Activated T-cell treated with anti-CD3 and anti-CD28 coated beads, Interleukin-2, amount 50 U/mL, for 72 hours (primary cell): ENCODE measurements around the gene KCMF1. TPM values are rescaled to one million over a fixed set of nuclear protein-coding genes. Genes with fewer than 3 reads are reported as not detected.
A peak's percentile ranks its signal among the peaks of the same experiment; 100 is the strongest.

ENCODE experiments used
- ATAC-seq, 2 donors: fragments of 150-1000 bp; cut with Tn5 transposase; replicated peaks in 1 of 2; 2 replicates each; pipeline ENCODE4 v1.10.0; 2021; ENCODE audit warnings: moderate library complexity in 2 of 2, mild to moderate bottlenecking in 1 of 2
- DNase-seq, 2 donors: peaks; one replicate each; pipeline ENCODE4 v3.0.0; 2021 to 2022; ENCODE audit warnings: mixed read lengths in 1 of 2
- H3K27ac Mint-ChIP-seq: one replicate; pipeline ENCODE4 v1.8.0; 2022; ENCODE audit warnings: mild to moderate bottlenecking, moderate library complexity, mixed read lengths
- H3K27me3 Mint-ChIP-seq: one replicate; pipeline ENCODE4 v1.8.0; 2022; ENCODE audit warnings: low read depth, mixed read lengths
- H3K36me3 Mint-ChIP-seq, 2 donors: one replicate each; pipeline ENCODE4 v1.8.0; 2022; ENCODE audit warnings: mixed read lengths in 2 of 2, mild to moderate bottlenecking in 1 of 2; ENCODE audit not compliant: insufficient read depth in 2 of 2
- H3K4me1 Mint-ChIP-seq: one replicate; pipeline ENCODE4 v1.8.0; 2022; ENCODE audit warnings: low read depth, mixed read lengths
- H3K4me3 Mint-ChIP-seq, 2 donors: one replicate each; pipeline ENCODE4 v1.8.0; 2022; ENCODE audit warnings: mild to moderate bottlenecking in 2 of 2, mixed read lengths in 2 of 2, moderate library complexity in 2 of 2
- H3K9me3 Mint-ChIP-seq, 2 donors: one replicate each; pipeline ENCODE4 v1.8.0; 2022; ENCODE audit warnings: mixed read lengths in 2 of 2
- total RNA-seq, 2 donors: library from RNA; stranded (reverse); gene quantifications; one replicate each; pipeline ENCODE4 v1.2.3, GENCODE V29; 2022

KCMF1 gene
- total RNA-seq, 2 donors from 2014 or later: 115 to 139 TPM

- Mint-ChIP-seq H3K27me3 (peaks cover 39% of the 10 kb centered on the region), H3K4me1 (peaks cover 7% of the 10 kb centered on the region), H3K9me3 (no peaks in the 10 kb centered on the region), H3K27ac (no peak overlapping the region), H3K4me3 (no peak overlapping the region), H3K36me3 (no peaks in the 10 kb centered on the region)
- DNase-seq (no peak), ATAC-seq (no peak)
Measured at GRCh38 chr2:85066006-85066740, 95.2 kb downstream of the KCMF1 start.

GRCh38 chr2:85066874-85067351 lies 96.0 kb downstream of the KCMF1 start:
- peak; percentile 59 to 62 for DNase-seq
- peaks cover 7% of the 10 kb centered on the region for H3K4me1 Mint-ChIP-seq
- peak overlapping the region in 1 of 2 donors; percentile 35 for H3K4me3 Mint-ChIP-seq
- no peaks in the 10 kb centered on the region for H3K9me3 Mint-ChIP-seq
- peak; percentile 63 to 64 for ATAC-seq
- H3K27me3 Mint-ChIP-seq: peaks cover 34% of the 10 kb centered on the region
- H3K27ac Mint-ChIP-seq: peak overlapping the region; percentile 10
- no peaks in the 10 kb centered on the region for H3K36me3 Mint-ChIP-seq

GRCh38 chr2:85071096-85071495 lies 100.1 kb downstream of the KCMF1 start:
- H3K4me3 Mint-ChIP-seq: no peak overlapping the region
- no peak for ATAC-seq
- no peaks in the 10 kb centered on the region for H3K9me3 Mint-ChIP-seq
- no peaks in the 10 kb centered on the region for H3K36me3 Mint-ChIP-seq
- peaks cover 7% of the 10 kb centered on the region for H3K4me1 Mint-ChIP-seq
- no peak for DNase-seq
- no peak overlapping the region for H3K27ac Mint-ChIP-seq
- H3K27me3 Mint-ChIP-seq: peaks cover 22% of the 10 kb centered on the region

GRCh38 chr2:85073033-85073432 lies 102.1 kb downstream of the KCMF1 start:
- DNase-seq (no peak), ATAC-seq (no peak)
- H3K27me3 Mint-ChIP-seq: peaks cover 16% of the 10 kb centered on the region
- H3K9me3 Mint-ChIP-seq: no peaks in the 10 kb centered on the region
- H3K4me3 Mint-ChIP-seq: no peak overlapping the region
- H3K36me3 Mint-ChIP-seq: no peaks in the 10 kb centered on the region
- H3K4me1 Mint-ChIP-seq: no peaks in the 10 kb centered on the region
- no peak overlapping the region for H3K27ac Mint-ChIP-seq

- ATAC-seq (no peak), DNase-seq (no peak)
- no peak overlapping the region for H3K4me3 Mint-ChIP-seq
- peaks cover 22% of the 10 kb centered on the region for H3K27me3 Mint-ChIP-seq
- H3K9me3 Mint-ChIP-seq: peaks cover 0 to 4% of the 10 kb centered on the region in 2 donors
- no peak overlapping the region for H3K27ac Mint-ChIP-seq
- peaks cover 0 to 4% of the 10 kb centered on the region in 2 donors for H3K36me3 Mint-ChIP-seq
- H3K4me1 Mint-ChIP-seq: no peaks in the 10 kb centered on the region
Measured at GRCh38 chr2:85076618-85077274, 105.8 kb downstream of the KCMF1 start.

GRCh38 chr2:85077859-85078419 lies 107.0 kb downstream of the KCMF1 start:
- Mint-ChIP-seq H3K36me3 (peaks cover 0 to 5% of the 10 kb centered on the region in 2 donors), H3K27me3 (peaks cover 25% of the 10 kb centered on the region), H3K27ac (no peak overlapping the region), H3K4me3 (no peak overlapping the region), H3K4me1 (no peaks in the 10 kb centered on the region), H3K9me3 (peaks cover 3 to 4% of the 10 kb centered on the region in 2 donors)
- DNase-seq (no peak), ATAC-seq (no peak)

- H3K4me1 Mint-ChIP-seq: no peaks in the 10 kb centered on the region
- no peak overlapping the region for H3K27ac Mint-ChIP-seq
- H3K36me3 Mint-ChIP-seq: peaks cover 0 to 5% of the 10 kb centered on the region in 2 donors
- no peak overlapping the region for H3K4me3 Mint-ChIP-seq
- peaks cover 25% of the 10 kb centered on the region for H3K27me3 Mint-ChIP-seq
- ATAC-seq (no peak), DNase-seq (no peak)
- peaks cover 4 to 6% of the 10 kb centered on the region in 2 donors for H3K9me3 Mint-ChIP-seq
Measured at GRCh38 chr2:85078536-85078935, 107.6 kb downstream of the KCMF1 start.

GRCh38 chr2:85083092-85083491 lies 112.1 kb downstream of the KCMF1 start:
- no peak for ATAC-seq
- Mint-ChIP-seq H3K27me3 (peaks cover 26% of the 10 kb centered on the region), H3K9me3 (peaks cover 4 to 6% of the 10 kb centered on the region in 2 donors), H3K27ac (no peak overlapping the region), H3K4me3 (no peak overlapping the region), H3K4me1 (no peaks in the 10 kb centered on the region), H3K36me3 (peaks cover 0 to 5% of the 10 kb centered on the region in 2 donors)
- DNase-seq: no peak

- no peak overlapping the region for H3K4me3 Mint-ChIP-seq
- peak; percentile 80 to 88 for ATAC-seq
- H3K36me3 Mint-ChIP-seq: peaks cover 0 to 5% of the 10 kb centered on the region in 2 donors
- H3K4me1 Mint-ChIP-seq: no peaks in the 10 kb centered on the region
- no peak for DNase-seq
- H3K9me3 Mint-ChIP-seq: peaks cover 4 to 6% of the 10 kb centered on the region in 2 donors
- no peak overlapping the region for H3K27ac Mint-ChIP-seq
- H3K27me3 Mint-ChIP-seq: peaks cover 26% of the 10 kb centered on the region
Measured at GRCh38 chr2:85085563-85085962, 114.6 kb downstream of the KCMF1 start.

GRCh38 chr2:85087541-85087940 lies 116.6 kb downstream of the KCMF1 start:
- peaks cover 20% of the 10 kb centered on the region for H3K27me3 Mint-ChIP-seq
- ATAC-seq: no peak

GRCh38 chr2:85088921-85089320 lies 118.0 kb downstream of the KCMF1 start:
- ATAC-seq: no peak
- peaks cover 8% of the 10 kb centered on the region for H3K27me3 Mint-ChIP-seq
- DNase-seq: no peak
- H3K4me3 Mint-ChIP-seq: no peak overlapping the region
- H3K36me3 Mint-ChIP-seq: no peaks in the 10 kb centered on the region
- no peak overlapping the region for H3K27ac Mint-ChIP-seq
- H3K9me3 Mint-ChIP-seq: no peaks in the 10 kb centered on the region
- no peaks in the 10 kb centered on the region for H3K4me1 Mint-ChIP-seq

More at GRCh38 chr2:85087541-85087940, 116.6 kb downstream of the KCMF1 start:
- Mint-ChIP-seq H3K36me3 (no peaks in the 10 kb centered on the region), H3K4me3 (no peak overlapping the region), H3K27ac (no peak overlapping the region), H3K9me3 (peaks cover 2% of the 10 kb centered on the region in 2 donors), H3K4me1 (no peaks in the 10 kb centered on the region)
- no peak for DNase-seq

- no peak for ATAC-seq
- Mint-ChIP-seq H3K4me3 (no peak overlapping the region), H3K9me3 (no peaks in the 10 kb centered on the region)
Measured at GRCh38 chr2:85089585-85089984, 118.6 kb downstream of the KCMF1 start.

GRCh38 chr2:85091838-85092237 lies 120.9 kb downstream of the KCMF1 start:
- H3K9me3 Mint-ChIP-seq: no peaks in the 10 kb centered on the region
- no peak overlapping the region for H3K4me3 Mint-ChIP-seq
- ATAC-seq (no peak), DNase-seq (no peak)
- no peak overlapping the region for H3K27ac Mint-ChIP-seq
- no peaks in the 10 kb centered on the region for H3K27me3 Mint-ChIP-seq
- no peaks in the 10 kb centered on the region for H3K4me1 Mint-ChIP-seq
- H3K36me3 Mint-ChIP-seq: no peaks in the 10 kb centered on the region

More at GRCh38 chr2:85089585-85089984, 118.6 kb downstream of the KCMF1 start:
- Mint-ChIP-seq H3K36me3 (no peaks in the 10 kb centered on the region), H3K27ac (no peak overlapping the region), H3K4me1 (no peaks in the 10 kb centered on the region), H3K27me3 (peaks cover under 1% of the 10 kb centered on the region)
- no peak for DNase-seq
